HL-60/S4 treated with phorbol 12-myristate 13-acetate at 8.2 ng/mL for 4 days and 3 days (cell line): ENCODE results near the gene BRSK2.
"Not testable (repeated sequence)": the region's sequence is repeated elsewhere in the genome, so short reads cannot be mapped to it uniquely, and the experiment has no call there.

ENCODE experiments used
- in situ Hi-C: fragments of 300-500 bp; cut with MboI; formaldehyde crosslinking; loops from 2 replicates; pipeline ENCODE4 v1.15.0; 2022; ENCODE audit warnings: low sequenced_read_pairs

BRSK2 gene

DNA sequence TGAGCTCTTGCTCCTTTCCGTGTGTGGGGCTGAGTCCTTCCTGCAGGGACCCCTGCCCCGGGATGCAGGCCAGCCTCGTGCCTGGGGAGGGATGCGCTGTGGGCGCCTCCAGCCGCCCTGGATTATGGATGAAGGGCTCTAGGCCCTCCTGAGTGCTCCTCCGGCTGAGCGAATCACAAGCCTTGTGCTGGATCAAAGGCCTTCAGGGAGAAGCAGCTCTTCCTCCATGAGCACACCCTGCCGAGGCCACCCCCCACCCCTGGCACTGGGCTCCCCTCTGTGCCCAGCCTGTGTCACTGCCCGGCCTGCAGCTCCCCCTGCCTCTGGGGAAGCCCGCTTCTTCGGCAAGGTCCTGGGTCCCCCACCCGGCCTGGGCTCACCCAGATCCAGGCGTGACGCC, 43.8 kb downstream of the BRSK2 start:
- in situ Hi-C loops = no loop called here

DNA sequence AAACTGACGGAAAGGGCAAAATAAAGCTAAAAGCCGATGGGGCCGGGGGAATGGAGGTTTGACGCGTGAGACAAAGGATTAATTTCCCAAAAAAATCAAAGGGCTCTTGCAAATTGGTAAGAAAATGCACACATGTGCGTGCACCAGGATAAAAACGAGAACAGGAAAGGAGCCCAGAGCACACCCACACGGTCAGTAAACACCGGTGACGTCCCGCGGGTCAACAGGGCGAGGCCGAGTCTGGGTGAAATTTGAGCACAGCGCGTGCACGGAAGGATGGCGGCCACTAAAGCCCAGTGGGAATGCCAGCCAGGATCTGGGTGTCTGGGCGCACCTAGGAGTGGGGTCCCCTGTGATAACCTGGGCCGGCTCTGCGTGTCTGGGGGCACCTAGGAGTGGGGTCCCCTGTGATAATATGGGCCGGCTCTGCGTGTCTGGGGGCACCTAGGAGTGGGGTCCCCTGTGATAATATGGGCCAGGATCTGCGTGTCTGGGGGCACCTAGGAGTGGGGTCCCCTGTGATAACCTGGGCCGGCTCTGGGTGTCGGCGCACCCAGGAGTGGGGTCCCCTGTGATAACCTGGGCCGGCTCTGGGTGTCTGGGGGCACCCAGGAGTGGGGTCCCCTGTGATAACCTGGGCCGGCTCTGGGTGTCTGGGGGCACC, 44.4 kb downstream of the BRSK2 start:
- in situ Hi-C loops = no loop called here

DNA sequence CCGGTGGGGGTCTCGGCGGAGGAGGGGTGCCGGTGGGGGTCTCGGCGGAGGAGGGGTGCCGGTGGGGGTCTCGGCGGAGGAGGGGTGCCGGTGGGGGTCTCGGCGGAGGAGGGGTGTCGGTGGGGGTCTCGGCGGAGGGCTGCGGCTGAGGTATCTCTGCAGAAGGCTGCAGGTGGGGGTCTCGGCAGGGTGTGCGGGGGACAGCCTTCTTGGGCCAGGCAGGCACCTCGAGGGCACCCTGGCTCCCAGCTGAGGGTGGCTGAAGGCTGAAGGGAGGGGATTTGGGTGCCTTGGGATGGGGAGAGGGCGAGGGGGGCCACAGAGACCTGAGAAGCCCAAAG, 45.7 kb downstream of the BRSK2 start:
- in situ Hi-C loops = not testable (repeated sequence)

DNA sequence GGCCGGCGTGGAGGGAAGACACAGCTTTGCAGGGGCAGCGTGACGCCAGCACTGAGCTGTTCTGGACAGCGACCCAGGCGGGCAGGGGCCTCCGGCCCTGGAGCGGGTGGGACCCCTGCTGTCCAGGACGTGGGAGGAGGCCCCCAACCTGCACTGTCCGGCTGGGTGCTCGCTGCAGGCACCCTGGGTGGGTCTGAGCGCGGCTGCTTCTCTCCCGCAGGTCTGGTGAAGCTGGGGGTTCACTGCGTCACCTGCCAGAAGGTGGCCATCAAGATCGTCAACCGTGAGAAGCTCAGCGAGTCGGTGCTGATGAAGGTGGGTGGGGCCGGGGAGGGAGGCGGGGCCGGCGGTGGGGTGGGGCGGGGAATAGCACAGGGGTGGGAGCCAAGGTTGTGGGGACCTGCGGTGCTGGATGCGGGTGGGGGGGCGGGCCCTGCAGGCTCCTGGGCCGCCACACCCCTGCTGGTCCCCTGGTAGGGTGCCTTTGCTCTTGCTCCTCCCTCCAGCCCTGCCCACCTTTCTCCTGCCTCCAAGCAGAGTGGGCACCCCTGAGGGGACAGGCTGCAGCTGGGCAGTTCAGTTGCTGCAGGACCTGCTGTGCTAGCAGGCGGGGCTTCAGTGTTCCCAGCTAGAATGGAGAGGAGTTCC, 46.2 kb downstream of the BRSK2 start:
- in situ Hi-C loops = no loop called here

DNA sequence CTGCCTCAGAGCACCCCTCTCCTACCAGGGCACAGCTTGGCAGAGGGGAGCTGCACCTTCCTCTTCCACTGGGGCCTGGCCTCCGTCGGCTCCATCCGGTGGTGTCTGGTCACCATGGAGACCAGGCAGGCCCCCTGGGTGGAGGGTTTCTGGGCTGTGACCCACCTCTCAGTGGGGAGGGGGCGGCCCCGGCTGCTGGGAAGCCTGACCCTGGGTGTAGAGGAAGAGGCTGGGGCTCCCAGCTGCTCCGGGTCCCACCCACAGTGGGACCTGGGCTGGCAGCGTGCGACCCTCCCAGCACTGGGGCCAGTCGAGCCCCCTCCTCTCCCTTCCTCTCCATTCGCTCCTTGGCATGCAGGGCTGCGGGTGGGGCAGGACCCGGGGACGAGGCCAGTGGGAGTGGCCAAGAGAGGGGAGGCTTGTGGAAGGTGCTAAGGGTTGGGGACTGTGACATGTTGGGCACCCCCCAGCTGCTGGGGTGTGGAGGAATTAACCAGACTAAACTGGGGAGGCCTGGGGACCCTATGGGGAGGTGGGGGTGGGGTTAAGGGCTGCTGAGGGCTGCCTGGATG, 46.8 kb downstream of the BRSK2 start:
- in situ Hi-C loops = no loop called here

DNA sequence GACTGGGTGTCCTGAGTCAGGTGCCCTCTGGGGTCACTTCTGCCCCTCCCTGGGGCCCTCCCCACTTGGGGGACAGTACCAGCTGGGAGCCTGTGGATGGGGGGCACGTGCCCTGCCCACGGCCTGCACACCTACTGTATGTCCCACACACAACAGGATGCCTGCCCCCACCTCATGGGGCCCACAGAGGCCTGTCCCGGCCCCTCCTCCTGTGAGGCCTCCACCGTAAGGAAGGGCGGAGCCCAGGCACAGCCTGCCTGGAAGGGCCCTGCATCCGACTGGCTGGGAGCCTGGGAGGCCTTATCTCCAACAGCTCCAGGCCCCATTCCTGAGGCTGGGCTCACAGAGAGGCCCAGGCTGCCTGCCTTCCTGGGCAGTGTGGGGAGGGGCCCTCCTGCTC, 47.8 kb downstream of the BRSK2 start:
- in situ Hi-C loops = no loop called here

DNA sequence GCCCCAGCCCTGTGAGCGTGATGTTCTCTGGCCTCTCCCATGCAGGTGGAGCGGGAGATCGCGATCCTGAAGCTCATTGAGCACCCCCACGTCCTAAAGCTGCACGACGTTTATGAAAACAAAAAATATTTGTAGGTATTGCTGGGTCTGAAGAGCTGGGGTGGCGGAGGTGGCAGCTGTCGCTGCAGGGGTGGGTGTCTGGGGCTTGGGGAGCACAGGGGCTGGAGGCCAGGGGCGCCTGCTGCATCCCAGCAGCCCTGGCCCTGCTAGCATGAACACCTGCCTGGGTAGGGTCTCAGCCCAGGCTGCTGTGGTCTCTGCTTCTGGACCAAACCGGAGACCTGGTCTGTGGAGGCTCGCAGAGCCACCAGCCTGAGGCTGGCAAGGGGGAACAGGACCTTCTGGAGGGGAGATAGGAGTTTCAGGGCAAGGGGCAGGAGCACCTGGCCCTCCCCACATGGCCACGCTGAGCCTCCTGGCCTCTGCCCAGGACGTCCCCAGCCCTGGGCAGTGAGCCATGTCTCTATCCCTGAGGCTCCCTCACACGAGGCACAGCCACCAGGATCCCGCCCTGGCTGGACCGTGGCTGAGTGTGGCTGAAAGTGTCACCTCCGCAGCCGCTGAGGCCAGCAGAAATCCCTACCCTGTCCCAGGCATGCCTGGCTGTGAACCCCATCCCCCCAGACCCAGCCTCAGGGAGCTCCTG, 48.7 kb downstream of the BRSK2 start:
- in situ Hi-C loops = no loop called here

DNA sequence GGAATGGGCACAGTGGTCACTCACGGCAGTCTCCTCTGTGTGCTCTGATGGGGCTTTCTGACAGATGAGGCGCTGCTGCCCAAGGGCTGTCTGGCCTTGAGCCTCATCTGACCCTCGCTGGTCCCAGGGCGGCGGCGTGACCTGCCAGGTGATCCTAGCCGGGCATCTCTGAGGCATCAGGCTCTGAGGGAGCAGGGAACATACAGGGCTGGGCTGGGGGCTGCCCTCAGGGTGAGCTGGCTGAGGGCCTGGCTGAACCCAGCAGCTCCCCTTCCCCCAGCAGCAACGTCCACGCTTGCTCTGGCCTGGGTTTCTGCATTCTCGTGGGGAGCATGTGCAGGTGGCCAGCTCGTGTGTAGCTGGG, 49.2 kb downstream of the BRSK2 start:
- in situ Hi-C loops = no loop called here

DNA sequence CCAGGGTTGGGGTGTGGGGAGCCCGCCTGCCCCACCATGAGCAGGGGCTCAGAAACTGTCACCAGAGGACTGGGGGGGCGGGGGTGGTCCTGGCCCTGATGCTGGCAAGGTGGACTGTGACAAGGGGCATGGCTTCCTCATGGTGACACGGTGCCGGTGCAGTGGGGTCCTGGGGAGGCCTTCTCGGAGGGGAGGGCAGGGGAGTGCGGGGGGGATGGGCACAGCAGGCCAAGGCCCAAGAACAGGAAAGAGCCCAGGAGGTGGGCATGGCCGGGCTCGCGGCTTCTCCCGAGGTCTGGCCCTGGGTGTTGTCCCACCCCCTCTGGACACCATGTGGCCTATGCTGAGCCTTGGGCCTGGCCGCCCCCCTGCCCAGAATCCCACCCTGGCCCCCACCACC, 49.6 kb downstream of the BRSK2 start:
- in situ Hi-C loops = no loop called here

DNA sequence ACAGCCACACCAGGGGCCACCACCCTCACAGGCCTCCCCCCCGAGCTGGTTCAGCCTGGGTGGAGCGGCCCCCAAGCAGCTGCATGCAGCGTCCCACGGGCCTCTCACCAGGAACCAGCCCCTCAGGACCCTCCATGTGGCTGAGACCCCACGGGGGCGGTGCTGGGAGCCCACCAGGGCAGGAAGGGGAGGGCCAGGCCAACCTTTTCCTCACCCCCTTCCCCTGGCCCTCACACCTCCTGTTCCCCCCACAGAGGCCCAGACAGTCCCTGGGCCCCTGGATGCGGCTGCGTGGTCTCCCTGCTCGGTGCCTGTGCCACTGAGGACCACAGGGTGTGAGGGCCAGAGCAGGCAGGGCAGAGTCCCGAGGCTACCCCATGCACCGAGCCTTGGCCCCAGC, 50.3 kb downstream of the BRSK2 start:
- in situ Hi-C loops = no loop called here

DNA sequence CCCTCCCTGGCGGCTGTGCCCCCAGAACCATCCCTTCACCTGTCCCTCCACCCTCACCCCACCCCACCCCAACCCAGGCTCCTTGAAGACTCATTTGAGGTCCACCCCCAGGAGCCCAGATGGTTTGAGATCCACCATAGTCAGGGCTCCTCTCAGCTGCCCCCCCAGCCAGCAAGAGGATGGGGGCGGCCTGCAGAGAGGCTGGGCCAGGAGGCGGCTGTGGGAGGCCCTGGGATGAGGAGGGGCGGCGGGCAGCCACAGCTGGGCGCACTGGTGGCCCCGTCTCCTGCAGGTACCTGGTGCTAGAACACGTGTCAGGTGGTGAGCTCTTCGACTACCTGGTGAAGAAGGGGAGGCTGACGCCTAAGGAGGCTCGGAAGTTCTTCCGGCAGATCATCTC, 50.8 kb downstream of the BRSK2 start:
- in situ Hi-C loops = no loop called here

DNA sequence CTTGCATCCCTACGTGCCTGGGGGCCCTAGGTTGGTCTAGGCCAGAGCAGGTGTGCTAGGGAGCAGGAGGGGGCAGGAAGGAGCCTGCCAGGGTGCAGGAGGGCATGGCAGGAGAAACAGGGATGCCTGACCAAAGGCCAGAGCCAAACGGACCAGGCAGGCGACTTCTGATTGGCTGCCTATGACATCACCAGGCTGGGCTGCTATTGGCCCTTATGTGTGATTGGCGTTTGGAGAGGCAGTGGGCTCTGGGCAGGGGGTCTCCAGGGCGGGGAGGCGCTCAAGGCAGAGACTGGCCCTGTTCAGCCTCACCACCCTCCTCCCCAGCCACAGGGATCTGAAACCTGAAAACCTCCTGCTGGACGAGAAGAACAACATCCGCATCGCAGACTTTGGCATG, 52.4 kb downstream of the BRSK2 start:
- in situ Hi-C loops = no loop called here

DNA sequence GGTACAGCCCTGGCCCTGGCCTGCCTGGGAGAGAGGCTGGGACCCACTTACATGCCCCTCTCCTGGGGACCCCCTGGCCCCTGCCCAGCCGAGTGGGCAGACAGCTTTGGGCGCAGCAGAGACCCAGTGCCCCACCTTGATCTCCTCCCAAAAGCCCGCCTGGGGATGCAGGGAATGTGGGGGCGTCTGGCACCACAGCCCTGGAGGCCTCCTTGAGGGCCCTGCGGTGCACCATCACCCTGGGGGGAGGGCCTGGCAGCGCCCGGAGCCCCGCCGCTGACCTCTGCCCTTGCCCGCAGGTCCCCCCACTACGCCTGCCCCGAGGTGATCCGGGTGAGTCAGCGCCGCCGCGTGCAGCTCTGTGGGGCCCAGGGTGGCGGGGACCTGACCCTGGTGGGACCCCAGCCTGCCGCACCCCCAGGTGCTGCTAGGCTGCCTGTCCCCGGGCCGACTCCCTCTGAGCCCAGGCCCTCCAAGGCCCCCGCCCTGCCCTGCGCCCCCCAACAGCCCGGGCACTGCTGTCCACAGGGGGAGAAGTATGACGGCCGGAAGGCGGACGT, 53.2 kb downstream of the BRSK2 start:
- in situ Hi-C loops = no loop called here

DNA sequence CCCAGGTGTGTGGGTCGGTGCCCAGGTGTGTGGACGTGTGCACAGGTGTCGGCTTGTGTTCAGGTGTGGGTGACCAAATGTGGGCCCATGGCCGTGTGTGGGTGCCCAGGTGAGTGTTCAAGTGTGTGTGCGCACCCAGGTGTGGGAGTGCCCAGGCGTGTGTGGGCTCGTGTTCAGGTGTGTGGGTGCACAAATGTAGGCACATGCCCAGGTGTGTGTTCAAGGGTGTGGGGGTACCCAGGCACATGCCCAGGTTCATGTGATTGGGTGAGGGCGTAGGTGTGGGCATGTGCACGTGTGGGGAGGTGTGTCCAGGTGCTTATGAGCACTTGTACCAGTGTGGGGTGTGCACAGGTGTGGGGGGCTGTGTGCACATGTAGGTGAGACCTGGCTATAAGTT, 54.0 kb downstream of the BRSK2 start:
- in situ Hi-C loops = no loop called here

DNA sequence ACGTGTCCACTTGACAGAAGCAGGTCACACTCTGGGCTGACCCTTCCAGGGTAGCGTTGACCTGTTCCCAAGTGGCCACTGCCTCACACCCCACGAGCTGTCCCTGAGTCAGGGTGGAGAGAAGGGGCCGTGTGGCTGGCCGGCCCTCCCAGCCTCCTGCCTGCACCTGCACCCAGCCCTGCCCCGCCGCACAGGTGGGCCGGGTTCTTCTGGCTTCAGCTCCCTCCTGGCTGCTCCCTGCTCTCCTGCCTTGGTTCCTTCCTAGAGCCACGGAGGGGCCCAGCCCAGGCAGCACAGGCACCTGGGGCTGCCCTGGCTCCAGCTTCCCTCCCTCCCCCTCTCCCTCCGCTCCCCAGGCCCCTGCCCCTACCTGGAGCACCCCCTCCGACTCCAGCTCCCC, 54.6 kb downstream of the BRSK2 start:
- in situ Hi-C loops = no loop called here

DNA sequence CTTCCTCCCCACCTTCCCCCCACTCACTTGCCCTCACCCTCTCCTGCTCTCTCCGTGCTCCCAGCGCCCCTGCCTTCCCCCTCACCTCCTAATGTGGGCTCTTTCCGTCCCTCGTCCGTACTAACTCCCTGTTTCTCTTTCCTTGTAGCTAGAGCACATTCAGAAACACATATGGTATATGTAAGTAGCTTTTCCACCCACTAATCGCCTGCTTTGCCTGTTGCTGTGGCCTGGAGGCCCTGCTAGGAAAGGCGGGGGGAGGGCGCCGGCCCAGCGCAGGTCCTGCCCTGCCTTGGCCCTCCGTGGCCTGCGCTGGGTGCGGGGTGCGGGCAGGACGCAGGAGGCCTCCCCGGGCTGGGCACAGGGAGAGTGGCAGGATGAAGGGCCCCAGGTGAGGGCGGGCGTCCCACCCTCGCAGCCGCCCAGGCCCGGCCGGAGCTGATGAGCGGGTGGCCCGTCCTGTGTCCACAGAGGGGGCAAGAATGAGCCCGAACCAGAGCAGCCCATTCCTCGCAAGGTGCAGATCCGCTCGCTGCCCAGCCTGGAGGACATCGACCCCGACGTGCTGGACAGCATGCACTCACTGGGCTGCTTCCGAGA, 55.2 kb downstream of the BRSK2 start:
- in situ Hi-C loops = no loop called here

DNA sequence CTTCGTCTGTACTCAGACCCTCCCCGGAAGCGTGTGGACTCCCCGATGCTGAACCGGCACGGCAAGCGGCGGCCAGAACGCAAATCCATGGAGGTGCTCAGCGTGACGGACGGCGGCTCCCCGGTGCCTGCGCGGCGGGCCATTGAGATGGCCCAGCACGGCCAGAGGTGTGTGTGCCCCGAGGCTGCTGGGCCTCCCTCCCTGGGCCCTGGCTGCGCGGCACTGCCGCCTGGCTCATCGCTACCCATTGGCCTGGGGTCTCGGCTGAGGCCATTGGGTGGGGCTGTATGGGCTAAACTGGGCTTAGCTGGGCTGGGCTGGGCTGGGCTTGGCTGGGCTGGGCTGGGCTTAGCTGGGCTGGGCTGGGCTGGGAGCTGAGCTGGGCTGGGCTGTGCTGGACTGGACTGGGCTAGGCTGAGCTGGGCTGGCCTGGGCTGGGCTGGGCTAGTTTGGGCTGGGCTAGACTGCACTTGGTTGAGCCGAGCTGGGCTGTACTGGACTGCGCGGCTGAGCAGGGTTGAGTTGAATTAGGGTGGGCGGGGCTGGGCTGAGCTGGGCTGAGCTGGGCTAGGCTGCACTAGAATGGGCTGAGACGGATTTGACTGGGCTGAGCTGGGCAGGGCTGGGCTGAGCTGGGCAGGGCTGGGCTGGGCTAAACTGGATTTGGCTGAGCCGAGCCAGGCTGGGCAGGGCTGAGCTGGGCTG, 56.2 kb downstream of the BRSK2 start:
- in situ Hi-C loops = no loop called here

DNA sequence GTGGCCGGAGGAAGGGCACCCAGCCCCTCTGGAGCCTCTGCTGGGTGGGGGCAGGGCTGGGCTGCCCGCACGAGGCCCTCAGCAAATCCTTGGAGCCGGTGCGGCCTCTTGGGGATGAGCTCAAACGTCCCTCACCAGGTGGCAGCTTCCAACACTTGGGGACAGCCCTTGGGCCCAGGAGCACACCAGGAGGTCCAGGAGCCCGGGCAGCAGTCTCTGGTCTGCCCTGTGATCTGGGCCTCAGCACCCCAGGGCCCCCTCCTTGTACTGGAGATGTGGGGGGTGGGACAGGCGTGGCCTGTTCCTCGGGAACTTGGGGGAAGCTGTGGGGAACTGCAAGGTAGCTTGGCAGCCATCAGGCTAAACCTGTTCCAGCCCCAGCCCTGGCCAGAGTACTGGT, 56.9 kb downstream of the BRSK2 start:
- in situ Hi-C loops = no loop called here

DNA sequence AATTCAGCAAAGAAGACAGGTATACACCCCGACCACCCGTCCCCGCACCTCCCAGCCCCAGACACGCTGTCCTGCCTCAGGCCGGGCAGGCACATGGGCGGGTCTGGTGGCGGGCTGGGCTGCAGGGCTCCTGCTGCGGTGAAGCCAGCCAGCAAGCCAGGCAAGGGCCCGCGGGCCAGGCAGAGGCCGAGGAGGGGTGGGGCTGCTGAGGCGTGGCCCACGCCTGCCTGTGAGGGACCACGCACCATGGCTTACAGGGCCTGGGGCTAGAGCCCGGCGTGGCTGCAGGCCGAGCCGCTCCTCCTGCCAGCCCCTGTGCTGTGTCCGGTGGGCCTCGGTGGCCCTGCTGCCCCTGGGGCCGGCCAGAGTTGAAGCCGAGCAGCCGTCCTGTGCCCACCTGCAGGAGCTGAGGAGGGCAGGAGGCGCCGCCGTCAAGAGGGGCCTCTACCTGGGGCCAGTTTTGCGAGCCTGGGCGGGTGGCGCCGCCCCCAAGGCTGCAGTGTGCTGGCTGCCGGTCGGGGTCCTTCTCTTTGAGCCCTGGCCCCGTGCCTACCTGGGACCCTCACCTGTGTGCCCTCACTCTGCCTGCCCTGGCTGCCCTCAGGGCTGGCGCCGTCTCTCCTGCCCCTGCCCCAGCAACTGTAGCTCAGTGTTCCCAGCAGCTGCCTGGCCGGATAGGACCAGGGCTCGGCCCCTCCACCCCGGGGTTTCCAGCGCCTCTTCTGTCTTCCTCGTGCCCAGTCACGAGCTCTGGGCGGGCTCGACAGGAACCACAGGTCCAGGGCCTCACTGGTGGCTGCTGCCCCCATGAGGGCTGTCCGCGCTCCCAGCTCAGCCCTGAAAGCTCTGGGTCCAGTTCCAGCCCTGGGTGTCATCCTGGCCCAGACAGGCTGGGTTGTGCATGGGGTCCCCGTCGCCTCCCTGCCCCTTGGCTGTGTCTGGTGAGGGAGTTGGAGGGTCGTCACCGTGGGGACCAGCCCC, 58.4 kb downstream of the BRSK2 start:
- in situ Hi-C loops = no loop called here

DNA sequence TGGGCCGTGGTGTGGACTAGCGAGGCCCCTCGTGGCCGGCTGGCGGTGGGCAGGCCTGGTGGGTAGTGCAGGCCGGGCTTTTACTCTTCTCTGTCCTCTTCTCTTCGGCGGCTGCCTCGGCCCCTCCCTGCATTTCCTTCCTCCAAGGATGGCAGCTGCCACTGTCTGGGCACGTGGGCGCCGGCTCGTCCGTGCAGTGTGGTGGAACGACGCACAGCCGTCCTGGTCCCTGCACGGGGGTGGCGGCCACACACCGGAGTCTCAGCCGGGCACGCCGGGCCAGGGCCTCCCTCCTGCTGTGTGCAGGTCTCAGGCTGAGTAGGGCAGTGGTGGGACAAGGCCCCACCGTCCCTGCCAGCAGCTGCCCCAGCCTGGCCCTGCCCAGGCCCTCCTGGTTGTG, 59.1 kb downstream of the BRSK2 start:
- in situ Hi-C loops = no loop called here
